Measurements from ENCODE around the gene AKT1S1.

AKT1S1 gene

GRCh38 chr19:49852631-49853126 is 24.5 kb downstream of the AKT1S1 start:
- DNase-seq: no peak

DNA sequence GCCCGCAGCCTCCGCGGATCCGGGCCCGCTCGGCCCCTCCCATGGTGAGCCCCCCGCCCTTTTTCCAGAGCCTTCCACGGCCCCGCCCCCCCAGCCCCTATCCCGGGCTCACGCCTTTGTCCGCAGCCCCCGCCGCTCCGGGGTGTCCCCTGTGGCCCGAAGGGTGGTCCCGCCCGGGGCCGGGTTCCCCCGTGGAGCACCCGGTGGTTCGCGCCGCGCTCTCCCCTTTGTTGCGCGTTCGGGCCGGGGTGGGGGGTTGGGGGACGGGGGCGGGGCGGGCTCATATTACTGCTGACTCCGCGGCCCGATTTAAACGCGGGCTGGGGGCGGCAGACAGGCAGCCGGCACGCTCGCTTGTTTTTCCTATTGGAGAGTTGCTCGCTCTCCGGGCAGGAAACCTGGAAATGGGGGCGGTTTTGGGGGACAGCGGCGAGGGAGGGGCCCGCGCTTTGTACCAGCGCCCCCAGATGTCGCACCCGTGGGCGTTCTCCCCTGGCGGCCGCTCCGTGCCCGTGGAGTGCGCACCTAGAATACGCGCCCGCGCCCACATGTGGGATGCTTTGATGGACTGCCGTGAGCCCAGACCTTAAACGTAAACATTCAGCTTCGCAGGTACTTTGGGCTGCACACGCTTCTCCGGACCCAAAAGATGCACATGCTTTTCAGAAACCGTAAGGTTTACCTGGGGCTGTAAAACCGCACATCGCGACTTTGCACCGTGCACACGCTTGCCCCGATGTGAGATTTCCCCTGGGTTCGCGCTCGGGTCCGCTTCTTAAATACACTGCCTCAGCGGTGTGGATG is 25.5 kb downstream of the AKT1S1 start:
- peak; percentile 69 for DNase-seq

DNA sequence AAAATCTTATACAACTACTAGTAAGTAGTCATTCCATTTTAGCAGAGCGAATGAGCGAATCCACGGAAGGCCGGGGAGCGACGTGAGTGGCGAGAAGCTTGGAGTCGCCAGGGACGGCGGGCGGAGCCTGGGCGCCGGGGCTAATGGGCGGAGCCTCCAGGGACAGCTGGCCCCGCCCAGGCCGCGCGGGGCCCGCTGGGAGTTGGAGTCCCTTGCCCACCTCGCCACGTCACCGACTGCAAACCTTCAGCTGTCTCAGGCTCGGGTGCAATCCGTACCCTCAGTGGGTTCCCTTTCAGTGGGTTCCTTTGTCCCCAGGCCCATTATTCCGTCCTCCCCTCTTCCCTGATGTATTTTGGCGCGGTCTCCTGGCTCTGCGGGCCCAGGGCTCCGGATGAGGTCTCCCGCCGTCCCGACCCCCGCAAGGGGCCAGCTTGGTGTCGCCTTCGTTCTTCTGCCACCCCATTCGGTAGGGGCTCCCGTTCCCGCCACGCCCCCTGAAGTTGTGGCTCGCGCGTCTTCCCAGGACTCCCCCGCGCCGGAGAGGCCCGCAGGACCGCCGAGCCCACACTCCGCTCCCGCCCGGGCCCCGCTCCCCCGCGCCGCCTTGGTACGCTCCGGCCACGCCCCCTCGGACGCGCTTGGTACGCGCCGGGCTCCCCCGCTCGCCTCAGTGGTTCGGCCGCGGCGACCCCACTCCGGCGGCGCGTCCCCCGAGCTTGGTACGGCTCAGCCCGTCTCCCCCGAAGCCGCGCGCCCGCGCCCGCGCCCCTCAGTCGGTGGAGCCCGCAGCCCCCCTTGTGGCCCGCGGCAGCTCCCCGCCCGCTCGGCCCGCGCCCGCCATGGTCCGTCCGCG is 26.4 kb downstream of the AKT1S1 start, which contains the start of gene PTOV1:
PTOV1 (plus strand) TSS at position 673 of the 856 bp plus-strand sequence.
- peak; percentile 95 for DNase-seq

DNA sequence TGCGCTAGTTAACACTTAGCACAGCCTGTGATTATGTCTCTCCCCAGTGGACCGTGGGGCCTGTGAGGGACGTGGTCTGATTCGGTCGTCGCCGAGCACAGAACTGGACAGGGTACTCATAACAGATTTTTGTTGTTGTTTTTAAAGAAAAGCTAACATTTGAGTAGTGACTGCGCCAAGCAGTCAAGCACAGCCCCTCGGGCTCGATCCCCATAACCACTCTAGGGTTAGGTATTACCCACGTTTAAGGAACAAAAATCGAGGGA is 27.0 kb downstream of the AKT1S1 start:
- DNase-seq: peak; percentile 37

DNA sequence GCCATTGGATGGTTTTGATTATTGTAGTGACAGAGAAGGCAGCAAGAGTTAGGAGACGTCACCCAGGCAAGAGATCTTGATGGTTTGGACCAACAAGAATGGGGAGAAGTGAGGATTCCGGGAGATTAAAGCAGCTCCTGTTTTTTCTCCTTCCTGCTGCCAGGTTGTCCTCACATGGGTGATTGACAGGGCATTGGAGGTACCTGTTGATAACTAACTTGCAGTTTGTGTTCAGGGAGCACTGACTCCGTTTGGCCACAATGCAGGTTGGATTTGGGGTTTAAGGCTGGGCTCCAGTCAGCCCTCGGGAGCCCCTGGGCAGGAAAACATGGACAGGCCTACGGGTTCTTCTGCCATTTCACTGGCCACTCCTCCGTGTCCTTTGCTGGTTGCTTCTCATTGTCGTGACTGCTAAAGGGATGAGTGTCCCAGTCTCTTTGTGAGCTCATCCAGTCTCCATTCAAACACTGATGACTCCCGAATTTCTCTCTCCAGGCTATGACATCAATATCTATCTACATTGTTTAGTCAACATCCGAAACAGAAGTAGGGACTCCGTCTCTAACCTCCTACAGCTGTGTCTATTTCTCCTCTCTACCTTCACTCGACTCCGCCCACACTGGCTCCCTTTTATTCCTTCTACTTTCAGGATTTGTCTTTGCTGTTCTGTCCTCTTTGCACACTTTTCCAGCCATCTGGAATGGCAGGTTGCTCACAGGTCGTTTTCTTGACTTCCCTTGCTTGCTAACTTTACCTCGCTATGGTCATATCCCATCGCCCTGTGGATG is 27.5 kb downstream of the AKT1S1 start:
- peak; percentile 36 for DNase-seq

GRCh38 chr19:49848938-49849337 is 28.2 kb downstream of the AKT1S1 start:
- DNase-seq: no peak

DNA sequence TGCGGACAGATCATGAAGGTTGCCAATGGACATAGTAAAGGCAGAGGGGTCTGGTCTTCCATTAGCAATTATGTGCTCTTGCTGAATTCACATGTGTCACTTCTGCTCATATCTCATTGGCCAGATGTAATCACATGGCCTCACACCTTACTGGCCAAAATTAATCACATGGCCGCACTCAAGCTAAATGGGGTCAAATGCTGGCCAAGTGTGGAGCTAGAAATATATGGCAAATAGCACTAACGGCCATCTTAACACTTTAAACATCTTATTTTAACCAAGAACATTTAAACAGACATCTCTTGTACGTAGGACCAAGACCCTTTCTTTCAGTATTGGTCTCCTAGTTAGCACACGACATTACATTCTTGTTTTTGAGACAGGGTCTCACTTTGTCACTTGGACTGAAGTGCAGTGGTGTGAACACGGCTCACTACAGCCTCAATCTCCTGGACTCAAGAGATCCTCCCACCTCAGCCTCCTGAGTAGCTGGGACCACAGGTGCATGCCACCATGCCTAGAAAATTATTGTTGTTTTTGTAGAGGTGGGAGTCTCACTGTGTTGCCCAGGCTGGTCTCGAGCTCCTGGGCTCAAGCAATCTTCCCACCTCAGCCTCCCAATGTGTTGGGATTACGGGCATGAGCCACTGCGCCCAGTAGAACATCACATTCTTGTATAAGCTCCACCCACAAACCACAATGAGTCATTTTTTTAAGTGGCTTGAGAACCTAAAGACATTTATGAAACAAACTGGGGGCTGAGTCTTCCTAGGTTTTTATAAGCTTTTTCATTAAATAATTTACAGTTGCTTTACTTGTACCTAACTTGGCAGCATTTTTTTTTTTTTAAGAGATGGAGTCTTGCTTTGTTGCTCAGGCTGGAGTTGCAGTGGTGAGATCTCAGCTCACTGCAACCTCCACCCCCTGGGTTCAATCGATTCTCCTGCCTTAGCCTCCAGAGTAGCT is 29.1 kb downstream of the AKT1S1 start:
- no peak for DNase-seq

GRCh38 chr19:49846408-49846807 is 30.7 kb downstream of the AKT1S1 start:
- DNase-seq: no peak

GRCh38 chr19:49845414-49845813 is 31.7 kb downstream of the AKT1S1 start:
- DNase-seq: no peak

DNA sequence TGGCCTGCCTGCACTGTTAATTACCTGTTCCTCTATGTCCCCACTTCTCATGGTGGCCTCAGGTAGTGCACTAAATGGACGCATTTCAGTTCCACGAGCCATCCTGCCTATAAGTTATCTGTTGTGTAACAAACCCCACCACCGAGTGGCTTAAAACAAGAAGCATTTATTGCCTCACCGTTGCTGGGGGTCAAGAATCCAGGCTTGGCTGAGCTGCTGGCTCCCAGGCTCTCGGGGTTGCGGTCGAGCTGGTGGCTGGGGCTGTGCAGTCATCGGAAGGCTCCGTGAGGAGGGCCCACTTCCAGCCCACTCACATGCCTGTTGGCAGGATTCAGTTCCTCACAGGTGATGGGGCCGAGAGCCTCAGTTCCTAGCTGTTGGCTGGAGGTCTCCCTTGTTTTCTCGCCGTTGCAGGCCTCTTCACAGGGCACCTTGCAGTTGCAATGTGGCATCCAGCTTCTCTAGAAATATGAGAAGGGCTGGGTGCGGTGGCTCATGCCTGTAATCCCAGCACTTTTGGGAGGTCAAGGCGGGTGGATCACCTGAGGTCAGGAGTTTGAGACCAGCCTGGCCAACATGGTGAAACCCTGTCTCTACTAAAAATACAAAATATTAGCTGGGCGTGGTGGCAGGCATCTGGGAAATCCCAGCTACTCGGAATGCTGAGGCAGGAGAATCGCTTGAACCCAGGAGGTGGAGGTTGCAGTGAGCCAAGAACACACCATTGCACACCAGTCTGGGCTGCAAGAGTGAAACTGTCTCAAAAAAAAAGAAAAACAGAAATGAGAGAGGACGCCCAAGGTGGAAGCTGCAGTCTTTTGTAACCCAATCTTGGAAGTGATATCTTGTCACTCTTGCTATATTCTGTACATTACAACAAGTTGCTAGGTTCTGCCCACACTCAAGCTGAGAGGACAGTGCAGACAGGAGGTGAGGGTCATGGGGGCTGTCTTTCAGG is 32.7 kb downstream of the AKT1S1 start:
- no peak for DNase-seq

DNA sequence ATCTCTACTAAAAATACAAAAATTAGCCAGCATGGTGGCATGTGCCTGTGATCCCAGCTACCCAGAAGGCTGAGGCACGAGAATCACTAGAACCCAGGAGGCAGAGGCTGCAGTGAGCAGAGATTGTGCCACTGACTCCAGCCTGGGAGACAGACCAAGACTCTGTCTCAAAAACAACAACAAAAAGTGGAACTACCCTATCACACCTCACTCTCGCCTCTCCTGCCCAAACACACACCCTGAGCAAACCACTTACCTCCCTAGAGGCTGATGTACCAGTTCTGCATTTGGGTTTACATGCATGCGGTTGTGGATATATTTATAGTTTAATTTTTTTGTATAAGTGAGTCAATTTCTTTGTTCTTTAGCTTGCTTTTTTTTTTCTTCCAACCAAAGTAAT is 33.9 kb downstream of the AKT1S1 start:
- no peak for DNase-seq

DNA sequence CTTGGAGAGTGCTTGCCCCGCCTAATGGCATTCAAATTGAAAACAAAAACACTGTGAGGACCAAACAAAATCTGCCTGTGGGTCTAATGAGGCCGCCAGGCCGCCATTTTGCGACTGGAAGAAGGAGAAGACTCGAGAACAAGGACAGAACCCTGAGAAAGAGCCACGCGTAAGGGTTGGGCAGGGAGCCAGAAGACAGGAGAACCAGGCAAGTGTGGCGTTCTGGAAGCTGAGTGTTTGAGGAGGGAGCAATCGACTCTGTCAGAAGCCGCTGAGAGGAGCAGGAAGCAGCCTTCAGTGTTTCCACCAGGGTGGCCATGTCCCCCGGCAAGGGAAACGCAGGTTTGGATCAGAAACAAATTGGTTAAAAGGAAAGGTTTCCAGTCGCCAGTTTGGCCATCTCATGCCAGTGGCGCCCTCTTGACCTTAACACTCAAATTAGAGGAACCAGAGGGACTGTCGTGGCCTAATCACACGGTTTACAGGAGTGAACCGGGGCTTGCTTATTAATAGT is 36.4 kb downstream of the AKT1S1 start:
- no peak for DNase-seq

- no peak for DNase-seq
These were observed 36.8 kb downstream of the AKT1S1 start for GRCh38 chr19:49840321-49840720.

GRCh38 chr19:49839713-49840112 is 37.4 kb downstream of the AKT1S1 start:
- DNase-seq: no peak

DNA sequence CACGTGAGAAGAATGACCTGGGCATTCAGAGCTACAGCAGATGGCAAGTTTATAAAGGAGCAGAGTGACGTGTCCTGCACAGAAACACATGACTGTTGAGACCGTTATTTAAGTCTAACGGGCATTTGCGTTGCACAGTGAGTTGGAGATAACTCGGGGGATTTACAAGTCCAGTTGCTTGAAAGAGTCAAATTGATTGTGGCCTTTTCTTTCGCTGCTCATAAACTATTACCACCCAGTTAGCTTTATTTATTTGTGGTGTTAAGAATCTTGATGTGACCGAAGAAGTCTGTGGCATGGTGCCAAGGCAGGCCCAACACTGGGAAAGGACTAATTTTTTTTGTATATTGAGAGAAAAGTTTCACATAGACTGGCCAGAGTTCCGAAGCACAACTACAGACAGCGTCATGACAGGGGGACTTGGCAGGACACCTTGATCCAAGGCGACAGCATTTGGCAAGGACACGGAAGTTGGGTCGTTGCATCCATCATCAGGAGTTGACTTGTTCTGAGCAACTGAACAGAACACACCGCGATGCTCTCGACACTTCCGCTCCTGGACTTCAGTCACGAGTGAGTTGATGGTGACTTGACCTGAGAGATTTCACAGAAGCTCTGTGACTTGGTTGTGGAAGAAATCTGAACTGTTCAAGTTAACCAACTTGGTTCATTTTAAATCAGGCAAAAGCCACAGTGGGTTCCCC is 38.1 kb downstream of the AKT1S1 start:
- no peak for DNase-seq

DNA sequence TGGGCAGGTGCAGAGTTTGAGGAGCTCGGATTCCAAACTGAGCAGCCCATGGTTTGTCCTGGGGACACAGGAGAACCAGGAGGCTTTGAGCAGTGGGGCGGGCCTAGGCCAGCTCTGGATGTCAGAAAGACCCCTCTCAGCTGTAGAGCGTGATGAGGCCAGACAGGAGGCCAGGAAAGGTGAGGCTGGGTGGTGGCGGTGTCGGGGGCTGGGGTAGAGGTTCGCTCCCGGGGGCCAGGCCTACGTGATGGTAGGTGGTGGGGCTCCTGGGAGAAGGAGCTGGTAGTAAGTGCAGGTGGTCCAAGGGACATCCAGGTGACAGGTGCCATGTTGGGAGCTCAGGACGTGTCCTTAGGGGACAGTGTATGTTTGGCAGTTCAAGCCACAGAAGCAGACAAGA is 39.7 kb downstream of the AKT1S1 start:
- no peak for DNase-seq

DNA sequence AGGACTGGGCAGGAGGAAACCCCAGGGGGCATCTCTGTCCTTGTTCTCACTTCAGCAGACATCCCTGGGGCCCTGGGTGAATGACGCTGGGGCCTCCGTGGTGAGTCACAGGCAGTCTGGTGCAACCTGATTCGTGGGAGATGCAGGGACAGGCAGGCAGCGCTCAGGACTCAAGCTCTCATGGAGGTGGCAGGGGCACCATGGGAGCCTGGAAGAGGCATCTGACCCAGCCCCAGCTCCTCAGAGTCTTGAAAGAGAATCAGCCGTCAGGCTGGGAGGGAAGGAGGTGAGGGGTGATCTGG is 40.2 kb downstream of the AKT1S1 start:
- no peak for DNase-seq

DNA sequence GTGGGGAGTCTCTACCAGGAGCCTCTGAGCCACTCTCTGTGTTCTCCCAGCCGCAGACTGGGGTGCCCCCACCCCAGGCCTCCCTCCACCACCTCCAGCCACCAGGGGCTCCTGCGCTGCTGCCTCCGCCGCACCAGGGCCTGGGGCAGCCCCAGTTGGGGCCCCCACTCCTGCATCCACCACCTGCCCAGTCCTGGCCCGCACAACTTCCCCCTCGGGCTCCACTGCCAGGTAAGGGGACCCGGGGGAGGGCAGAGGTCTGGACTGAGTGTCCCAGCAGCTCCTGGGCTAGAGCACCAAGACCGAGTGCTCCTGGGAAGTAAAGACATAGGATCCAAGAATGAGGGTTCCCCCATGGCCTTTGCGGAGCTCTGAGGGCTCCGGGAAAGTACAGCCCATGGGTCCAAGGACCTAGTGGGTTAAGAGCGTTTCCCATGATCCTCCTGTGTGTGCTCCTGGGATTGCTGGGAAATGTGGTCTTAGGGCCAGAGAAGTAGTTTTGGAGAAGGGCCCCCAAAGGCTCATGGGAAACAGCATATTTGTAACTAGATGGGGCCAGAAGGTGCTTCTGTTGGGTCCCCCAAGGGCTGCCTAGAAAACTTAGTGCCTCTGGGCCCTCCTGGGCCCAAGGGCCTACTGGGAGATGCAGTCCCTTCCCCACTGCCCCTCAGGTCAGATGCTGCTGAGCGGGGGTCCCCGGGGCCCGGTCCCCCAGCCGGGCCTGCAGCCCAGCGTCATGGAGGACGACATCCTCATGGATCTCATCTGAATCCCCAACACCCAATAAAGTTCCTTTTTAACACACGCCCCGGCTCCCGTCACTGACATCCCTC is 40.8 kb downstream of the AKT1S1 start:
- DNase-seq: no peak

- no peak for DNase-seq
These were observed 41.6 kb downstream of the AKT1S1 start for GRCh38 chr19:49835562-49835961.

All from NCI-H146 (cell line).